Stimulated activated CD4-positive, alpha-beta T cell treated with anti-CD3 and anti-CD28 coated beads, Interleukin-2, amount 100 ng/mL, for 48 hours (primary cell): ENCODE data around the gene KCNJ10.

Experiments used
- DNase-seq, 2 donors: peaks; one replicate each; pipeline ENCODE4 v3.0.0-alpha.2; 2020

The KCNJ10 gene

DNA sequence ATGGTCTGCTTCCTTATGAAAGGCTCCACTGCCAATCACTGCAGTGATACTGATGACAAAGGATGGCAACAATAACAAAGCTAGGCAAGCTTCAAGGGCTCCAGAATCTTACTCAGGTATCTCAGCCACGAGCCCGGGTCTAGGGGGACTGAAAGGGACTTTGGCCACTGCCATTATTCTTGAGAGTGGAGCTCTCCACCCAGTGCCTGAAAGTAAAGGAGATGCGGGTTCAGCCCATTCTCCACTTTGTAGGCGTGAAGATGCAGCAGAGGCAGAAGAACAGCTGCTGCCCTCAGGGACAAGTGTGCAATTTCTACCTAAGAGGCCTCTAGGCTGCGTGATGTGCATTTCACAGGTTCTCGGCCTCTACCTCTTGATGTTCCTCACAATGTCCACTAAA lies 84.5 kb downstream of the KCNJ10 start:
- DNase-seq = no peak

DNA sequence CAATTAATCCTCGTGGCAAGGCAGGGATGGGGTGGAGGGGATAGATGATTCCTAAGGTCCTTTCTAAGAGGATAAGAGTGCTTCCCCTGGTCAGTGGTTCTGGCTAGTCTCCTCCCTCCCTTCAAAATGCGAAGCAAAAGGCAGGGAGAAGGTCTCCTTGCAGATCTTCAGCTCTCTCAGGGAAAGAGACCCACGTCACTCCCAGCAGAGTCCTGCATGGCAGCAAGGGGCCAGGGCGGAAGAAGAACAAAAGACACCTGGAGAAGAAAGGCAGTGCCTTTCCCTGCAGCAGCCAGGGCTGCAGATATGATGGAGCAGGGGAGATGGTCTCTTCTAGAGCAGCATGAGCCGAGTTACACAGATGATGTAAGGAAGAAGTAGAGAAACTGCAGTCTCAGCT lies 86.3 kb downstream of the KCNJ10 start:
- DNase-seq = no peak

GRCh38 chr1:159982280-159982679 lies 87.7 kb downstream of the KCNJ10 start:
- DNase-seq = no peak

- no peak for DNase-seq
Observed at GRCh38 chr1:159981351-159982055, 88.5 kb downstream of the KCNJ10 start.

DNA sequence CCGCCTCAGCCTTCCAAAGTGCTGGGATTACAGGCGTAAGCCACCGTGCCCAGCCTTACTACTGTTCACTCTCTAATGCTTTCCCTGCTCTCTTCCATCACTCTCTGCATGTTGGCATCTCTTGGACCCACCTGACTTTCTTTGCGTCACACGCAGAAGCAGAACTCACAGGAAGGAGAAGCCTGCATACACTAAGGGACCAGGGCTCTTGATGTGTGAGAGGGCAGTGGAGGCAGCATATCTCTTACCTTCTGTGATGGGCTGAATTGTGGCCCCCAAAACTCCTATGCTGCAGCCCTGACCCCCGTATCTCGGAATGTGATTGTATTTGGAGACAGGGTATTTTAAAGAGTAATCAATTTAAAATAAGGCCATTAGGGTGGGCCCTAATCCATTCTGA lies 89.2 kb downstream of the KCNJ10 start:
- DNase-seq = no peak

GRCh38 chr1:159980076-159980475 lies 89.9 kb downstream of the KCNJ10 start:
- DNase-seq = no peak

GRCh38 chr1:159979257-159979656 lies 90.7 kb downstream of the KCNJ10 start:
- DNase-seq = no peak

- DNase-seq = no peak
Observed at GRCh38 chr1:159978107-159978398, 91.9 kb downstream of the KCNJ10 start.

DNA sequence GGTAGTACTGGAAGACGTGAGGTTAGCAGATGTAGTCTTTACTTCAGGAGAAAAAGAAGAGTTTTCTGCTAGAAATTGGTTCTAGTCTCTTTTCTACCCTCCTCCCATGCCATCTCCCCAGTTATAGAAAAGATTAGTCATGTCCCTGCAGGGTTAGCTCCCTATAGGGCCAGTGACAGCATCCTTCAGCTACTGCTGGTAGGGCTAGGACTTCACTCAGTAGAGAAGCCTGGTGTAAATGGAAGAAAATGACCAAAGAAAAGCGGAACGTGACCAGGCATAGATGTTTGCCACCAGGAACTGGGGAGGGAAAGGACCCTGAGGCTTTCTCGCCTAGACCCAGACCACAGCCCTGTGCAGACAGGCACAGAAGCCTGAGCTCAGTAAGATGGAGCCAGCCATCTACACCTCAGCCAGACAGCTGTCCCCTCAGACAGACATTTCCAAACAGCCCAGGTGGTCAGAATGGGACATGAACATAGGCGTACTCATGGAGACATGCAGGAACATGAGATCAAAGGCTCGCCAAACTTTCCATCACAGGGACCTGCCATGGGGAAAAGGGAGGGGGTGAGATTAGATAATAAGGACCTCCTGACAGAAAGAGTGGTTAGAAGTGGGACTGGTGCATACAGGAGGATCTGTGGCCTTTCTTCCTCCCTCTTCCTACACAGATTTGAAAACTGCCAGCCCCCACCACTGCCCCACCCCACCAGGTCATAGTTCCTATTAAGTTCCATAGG lies 92.4 kb downstream of the KCNJ10 start:
- no peak for DNase-seq

GRCh38 chr1:159974350-159974965 lies 95.5 kb downstream of the KCNJ10 start:
- no peak for DNase-seq

- DNase-seq = no peak
Observed at GRCh38 chr1:159973350-159973940, 96.5 kb downstream of the KCNJ10 start.

DNA sequence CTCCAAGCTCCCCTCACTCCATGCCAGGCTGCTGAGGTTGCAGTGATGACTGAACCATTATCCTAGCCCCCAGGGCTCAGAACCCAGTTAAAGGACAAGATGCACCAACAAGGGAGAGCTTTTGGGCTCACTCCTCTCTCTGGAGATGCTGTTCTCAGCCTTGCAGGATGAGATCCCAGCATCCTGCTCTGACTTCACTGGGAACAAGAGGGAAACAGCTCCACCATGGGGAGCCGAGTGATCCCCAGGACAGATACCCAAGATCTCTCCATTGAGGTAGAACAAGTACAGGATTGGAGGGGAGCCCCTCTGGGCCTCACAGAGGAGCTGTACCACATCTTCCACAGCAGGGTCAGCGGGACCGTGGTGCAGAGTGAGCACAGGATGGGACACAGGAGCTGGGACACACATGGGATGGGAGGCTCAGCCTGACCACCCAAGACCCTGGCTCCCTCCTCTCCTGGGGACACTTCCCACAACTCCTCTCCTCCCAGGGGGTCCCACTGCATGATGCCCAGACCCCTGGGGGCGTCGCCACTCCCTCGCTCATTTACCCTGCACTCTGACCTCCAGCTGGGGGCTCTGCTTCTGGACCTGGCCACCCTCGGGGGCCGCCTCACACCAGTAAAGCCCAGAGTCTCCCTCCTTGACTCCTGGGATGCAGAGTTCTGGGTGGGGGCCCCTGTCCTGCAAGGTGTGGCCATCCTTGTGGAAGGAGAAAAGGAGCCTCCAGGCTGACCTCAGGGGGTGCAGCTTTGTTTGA lies 97.3 kb downstream of the KCNJ10 start:
- DNase-seq = no peak

GRCh38 chr1:159970932-159971342 lies 99.0 kb downstream of the KCNJ10 start:
- DNase-seq = no peak

DNA sequence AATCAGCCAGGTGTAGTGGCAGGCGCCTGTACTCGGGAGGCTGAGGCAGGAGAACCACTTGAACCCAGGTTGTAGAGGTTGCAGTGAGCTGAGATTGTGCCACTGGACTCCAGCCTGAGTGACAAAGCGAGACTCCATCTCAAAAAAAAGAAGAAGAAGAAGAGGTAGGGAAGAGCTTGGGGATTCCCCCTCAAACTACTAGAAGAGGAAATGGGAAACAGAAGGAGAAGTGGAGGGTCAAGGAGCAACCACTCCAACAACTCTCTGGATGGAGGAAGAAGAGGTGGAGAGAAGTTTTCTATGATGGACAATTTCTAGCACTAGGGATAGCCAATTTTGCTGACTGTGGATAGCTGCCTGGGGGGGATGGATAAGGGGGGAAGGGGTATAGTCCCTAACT lies 101.1 kb downstream of the KCNJ10 start:
- DNase-seq = no peak

- DNase-seq = no peak
Observed at GRCh38 chr1:159965263-159965662, 104.7 kb downstream of the KCNJ10 start.

- no peak for DNase-seq
Observed at GRCh38 chr1:159964144-159964543, 105.8 kb downstream of the KCNJ10 start.

- DNase-seq = no peak
Observed at GRCh38 chr1:159962176-159962575, 107.8 kb downstream of the KCNJ10 start.

DNA sequence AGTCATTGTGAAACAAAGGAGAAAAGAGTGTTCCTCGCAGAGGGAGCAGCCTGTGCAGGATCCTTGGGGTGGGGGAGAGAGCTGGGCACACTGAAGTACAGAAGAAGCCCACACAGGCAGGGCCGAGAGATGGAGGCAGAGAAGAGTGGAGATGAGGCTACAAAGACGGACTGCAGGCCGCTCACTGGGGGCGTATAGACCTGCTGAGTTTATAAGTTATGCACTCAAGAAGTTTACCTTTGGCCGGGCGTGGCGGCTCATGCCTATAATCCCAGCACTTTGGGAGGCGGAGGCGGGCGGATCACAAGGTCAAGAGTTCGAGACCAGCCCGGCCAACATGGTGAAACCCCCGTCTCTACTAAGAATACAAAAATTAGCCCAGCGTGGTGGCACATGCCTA lies 108.3 kb downstream of the KCNJ10 start:
- DNase-seq = no peak

DNA sequence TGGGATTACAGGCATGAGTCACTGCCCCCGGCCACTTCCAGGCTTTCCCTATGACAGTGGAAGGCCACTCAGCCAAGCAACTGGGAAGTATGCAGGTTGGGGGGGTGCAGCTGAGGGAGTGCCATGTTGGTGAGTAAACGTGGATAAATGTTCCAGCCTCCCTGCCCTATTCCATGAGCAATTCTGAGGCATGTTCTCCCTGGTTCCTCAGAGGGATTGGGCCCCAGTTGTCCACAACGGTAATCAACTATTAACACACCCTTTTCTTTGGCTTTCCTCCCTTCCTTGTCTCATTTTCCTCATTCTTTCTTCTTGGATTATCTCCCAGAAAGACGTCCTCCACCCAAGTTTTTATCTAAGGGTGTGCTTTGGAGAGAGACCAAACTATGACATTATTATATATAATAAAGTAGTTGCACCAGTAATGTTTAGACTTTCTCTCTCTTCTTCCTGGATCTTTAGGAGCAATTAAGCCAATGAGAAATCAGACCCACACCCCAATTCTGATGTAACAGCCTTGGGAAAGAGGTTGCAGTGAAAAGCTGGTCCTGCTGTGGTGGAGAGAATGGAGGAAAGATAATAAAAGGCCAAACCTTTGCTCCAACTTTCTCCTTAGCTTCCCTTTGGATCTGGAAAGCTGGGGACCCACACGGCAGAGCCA lies 109.1 kb downstream of the KCNJ10 start:
- DNase-seq = no peak

GRCh38 chr1:159959451-159959850 lies 110.5 kb downstream of the KCNJ10 start:
- no peak for DNase-seq

DNA sequence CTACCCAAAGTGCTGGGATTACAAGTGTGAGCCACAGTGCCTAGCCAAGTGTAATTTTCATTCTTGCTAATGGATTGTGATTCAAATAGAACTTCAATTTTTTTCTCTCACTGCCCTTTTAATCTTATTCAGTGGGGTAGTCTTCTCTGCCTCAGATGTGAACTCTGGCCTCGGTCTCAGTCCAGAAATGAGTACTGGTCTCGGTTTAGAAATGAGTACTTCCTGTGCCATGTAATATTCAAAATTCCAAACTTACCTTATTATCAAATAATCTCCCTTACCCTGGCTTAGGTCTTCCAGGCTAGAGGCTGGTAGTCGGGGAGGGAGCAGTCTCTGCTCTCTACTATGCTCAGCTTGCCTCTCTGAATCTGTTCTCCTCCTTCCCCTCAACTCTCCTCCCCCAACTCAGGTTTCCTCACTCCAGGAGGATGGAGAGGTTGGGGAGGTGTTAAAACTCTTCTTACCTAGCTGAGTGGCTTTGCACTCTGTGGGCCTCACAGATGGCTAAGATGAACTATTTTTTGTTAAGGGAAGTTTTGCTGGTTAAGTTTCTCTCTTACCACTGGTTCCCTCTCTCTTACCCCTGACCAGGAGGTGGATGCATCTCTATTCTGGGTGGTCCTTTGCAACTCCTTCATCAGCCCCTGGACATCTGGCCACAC lies 111.1 kb downstream of the KCNJ10 start:
- DNase-seq = no peak

DNA sequence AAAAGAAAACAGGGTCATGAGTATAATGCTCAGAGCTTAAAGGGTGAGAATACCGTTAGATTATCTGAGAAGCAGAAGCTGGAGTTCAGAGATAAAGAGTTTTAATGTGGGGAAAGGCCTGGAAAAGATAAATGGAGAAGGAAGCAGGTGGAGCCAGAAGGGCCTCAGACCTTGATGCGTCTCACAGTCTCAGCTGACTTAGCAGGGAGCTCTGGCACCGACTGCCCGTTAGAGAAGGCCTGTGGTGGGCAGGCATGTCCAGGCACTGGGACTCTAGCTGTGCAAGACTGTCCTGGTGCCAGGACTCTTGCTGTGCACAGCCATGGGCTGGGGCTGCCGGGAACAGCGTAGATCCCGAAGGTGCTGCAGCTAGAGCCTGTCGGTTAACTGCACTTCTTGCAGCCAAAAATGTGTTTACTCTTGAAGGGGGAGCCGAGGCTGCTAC lies 112.1 kb downstream of the KCNJ10 start:
- no peak for DNase-seq
